Measurements from ENCODE around the gene FARP1.
"Not testable (repeated sequence)": the region's sequence is repeated elsewhere in the genome, so short reads cannot be mapped to it uniquely, and the experiment has no call there.

Gene FARP1

GRCh38 chr13:98409281-98409680 lies 266.4 kb downstream of the FARP1 start:
- no peak for DNase-seq

DNA sequence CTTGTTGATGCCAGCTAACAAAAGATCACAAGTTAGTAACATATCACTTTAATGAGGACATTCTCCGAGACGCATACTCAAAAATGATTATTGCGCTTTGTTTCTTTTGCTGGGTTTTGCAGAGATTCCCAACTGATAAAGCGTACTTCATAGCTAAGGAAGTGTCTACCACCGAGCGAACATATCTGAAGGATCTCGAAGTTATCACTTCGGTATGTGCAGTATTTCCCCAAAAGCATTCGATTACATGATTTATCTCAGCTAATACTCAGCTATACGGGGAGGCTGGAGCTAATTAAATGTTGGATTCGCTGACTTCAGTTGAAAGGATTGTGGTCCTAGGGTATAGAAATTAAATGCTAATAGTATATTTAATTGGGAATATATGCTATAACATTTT lies 267.7 kb downstream of the FARP1 start:
- DNase-seq, result no peak

DNA sequence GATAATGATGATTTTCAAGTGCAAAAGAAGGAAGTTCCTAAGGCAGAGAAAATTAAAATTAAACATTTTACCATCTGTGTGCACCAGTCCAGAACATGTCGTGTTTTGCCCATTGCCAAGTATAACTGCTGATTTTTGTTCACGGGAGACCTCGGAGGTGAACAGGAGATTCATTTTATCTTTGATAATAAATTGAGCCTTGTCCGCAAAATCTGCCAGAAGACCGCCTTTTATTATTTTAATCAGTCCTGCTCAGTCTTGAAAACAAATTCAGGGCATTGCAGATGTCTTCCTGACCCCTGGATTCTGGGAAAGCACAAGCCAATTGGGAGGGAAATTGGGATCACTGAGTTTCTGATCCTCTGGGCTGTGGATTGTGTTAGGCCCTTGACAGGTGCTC lies 268.1 kb downstream of the FARP1 start:
- no peak for DNase-seq

DNA sequence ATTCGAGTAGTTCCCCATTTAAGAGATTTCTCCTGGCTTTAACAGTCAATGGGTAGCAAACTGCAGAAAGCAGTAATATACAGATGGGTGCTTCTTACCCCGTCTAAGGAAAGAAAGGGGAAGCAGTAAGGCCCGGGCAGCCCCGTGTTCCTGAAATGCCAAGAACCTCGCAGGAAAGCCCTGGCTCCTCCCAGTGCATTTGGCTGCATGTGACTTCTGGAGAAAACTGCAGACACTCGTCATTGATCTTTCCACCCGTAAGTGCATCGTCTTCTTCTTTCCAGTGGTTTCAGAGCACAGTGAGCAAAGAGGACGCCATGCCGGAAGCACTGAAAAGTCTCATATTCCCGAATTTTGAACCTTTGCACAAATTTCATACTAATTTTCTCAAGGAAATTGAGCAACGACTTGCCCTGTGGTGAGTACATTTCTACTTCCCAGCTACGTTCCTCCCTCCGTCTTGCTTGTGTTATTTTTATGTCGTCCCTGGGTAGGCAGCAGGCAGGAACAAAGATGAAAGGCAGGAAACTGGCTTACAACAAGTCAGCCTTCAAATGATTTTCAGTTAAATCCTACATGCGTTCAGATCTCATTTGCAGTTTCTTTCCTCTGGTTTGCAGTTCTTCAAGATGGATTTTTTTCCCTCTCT lies 268.8 kb downstream of the FARP1 start:
- peak; percentile 47 for DNase-seq

- DNase-seq, result not testable (repeated sequence)
These were observed 270.4 kb downstream of the FARP1 start for GRCh38 chr13:98413278-98413677.

GRCh38 chr13:98413796-98414195 lies 270.9 kb downstream of the FARP1 start:
- no peak for DNase-seq

GRCh38 chr13:98415326-98416070 lies 272.6 kb downstream of the FARP1 start:
- DNase-seq, result no peak

DNA sequence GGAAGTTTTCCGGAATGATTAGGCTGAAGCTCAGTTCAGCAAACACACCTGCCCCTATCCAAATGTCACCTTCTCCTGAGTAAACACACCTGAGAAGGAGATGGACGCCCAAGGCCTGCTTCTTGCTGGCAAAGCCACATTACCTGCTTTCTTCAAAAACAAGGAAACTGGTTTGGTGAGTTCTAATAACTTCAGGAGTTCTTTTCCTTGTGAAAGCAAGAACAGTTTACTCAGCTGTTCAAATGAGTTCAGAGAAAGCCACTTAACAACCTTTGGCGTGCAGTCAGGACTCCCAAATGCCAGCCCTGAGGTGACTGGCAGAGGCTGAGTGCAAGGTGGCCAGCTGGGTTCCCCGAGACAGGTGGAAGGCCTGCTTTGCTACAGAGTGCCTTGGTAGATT lies 273.5 kb downstream of the FARP1 start:
- DNase-seq, result no peak

DNA sequence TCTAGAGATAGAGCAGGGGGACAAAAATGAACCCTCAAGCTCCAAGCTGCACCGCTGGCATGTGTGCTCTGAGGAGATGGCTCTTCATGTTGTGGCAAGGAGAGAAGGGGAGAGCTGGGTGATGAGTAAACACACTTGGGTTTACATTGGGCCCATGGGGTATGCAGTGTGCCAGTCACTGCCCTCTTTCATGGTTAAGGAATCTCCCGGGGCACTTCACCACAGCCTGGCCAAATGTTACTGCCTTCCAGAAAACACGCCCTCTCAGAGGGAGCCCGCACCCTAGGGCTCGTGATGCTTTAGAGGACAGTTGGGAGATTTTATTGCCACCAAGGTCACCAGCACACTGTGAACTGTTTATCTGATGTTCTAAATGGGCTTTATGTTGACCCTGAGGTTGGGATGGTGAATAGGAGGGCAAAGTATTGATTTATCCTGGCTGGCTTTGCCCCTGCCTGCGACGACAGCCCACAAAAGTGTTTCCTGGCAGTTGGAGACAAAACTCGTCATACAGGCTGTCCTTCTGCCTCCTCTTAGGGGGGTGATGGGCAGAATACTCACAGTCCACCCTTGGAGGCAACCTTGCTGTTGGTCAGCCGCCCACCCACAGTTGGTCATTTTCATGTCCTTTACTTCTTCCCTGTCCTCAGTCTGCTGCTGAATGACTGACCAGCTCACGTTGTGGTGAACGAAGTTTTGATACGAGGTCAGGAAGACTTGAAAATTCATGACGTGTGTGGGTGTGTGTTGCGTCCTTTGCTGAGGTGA lies 277.1 kb downstream of the FARP1 start:
- no peak for DNase-seq

- DNase-seq, result no peak
These were observed 277.8 kb downstream of the FARP1 start for GRCh38 chr13:98420554-98421175.

GRCh38 chr13:98422046-98422445 lies 279.2 kb downstream of the FARP1 start:
- DNase-seq, result no peak

DNA sequence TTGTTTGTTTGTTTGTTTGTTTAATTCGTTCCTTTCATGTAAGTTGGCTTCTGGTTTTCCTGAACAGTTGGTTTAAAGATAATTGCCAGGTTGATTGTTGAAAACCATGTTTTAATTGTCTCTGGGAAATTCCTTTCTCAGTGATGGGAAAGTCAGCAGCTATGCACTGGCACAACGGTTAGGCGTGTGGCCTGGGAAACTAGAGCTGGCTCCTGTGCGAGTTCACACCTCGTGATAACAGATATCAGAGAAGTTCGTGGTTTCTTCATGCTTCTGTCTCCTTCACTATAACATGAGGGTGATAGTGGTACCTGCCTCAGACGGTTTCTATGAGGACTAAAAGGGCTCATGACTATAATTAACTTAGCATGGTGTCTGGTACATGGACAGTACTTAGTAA lies 280.5 kb downstream of the FARP1 start:
- DNase-seq, result no peak

DNA sequence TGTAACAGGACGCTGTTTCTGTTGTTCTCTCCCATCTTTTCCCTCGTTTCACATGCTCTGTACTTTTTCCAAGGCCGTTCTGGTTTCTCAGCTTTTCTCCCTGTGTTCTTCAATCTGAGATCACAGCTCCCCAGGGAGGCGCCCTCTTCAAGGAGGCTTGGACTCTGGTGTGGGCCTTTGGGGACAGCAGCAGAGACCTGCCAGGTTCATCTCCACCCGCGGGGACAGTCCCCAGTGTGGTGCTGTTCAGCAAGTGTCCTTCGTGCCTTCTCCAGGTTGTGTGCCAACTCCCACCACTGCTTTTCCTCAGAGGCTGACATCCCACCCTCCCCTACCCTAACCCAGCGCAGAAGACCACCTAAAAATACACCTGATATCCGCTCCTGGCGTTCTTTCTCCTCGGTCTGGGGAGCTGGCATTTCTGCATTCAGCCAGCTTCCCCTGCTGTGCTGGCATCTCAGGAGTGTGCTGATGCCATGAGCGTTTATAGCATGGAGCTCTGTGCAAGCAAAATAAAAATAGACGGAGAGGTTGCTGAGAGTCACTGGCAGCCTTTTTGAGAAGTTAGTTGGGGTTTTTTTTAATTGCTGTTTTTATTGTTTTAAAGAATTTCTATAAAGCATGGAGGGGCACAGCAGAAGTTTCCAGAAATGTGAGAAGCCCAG lies 284.6 kb downstream of the FARP1 start:
- DNase-seq, result no peak

DNA sequence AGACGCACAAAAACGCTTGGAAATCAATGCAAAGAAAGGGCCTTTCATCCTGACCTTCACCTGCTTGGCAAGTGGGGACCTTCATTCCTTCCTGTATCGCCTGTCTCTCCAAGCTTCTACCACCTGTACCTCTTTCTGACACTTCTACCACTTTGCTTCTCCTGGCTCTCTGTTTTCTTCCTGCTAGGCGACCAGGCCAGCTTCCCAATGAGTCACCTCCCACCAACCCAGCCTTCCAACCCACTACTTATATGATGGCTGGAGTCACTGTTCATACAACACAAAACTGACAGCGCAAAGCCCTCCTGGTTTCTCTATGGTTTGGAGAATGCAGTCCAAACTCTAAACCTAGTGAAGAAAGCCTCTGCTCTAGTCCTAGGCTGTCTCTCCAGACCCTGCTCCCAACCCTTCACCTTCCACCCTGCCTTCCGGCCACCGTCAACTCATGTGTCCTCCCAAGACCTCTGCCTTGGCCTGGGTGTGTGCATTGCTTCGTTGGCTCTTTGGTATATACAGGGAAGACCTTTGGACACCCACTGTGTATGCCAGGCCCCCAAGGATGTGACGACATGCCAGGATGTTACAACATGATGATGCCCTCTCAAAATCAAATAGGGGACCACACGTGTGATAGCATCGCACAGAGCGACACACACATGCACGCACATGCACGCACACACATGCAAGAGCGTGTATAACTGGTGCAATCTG lies 285.5 kb downstream of the FARP1 start:
- DNase-seq, result no peak

GRCh38 chr13:98429081-98429480 lies 286.2 kb downstream of the FARP1 start:
- DNase-seq, result no peak

GRCh38 chr13:98429531-98429930 lies 286.6 kb downstream of the FARP1 start:
- no peak for DNase-seq

GRCh38 chr13:98429977-98430736 lies 287.3 kb downstream of the FARP1 start:
- no peak for DNase-seq

GRCh38 chr13:98432638-98433037 lies 289.7 kb downstream of the FARP1 start:
- no peak for DNase-seq

- DNase-seq, result no peak
These were observed 290.8 kb downstream of the FARP1 start for GRCh38 chr13:98433654-98434053.

DNA sequence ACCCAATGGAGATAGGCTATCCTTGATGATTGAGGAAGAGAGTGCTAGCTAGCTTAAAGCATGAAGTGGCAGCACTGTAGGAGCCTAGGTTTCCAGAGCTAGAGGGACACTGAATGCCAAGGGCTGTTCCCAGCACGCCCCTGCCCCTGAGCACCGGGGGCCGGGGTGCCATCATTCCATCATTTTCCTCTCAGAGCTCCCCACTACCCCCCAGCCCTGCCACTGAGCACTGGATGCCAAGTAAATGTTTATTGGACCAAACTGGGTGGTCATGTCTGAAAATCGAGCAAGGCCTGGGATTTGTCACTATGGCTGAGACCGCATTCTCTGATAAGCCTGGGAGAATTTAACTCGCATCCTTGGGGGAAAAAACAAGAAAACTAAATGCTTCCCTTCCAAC lies 291.2 kb downstream of the FARP1 start:
- DNase-seq, result no peak

- DNase-seq, result no peak
These were observed 292.5 kb downstream of the FARP1 start for GRCh38 chr13:98435376-98435775.
